NCI-H69 (cell line): Measurements from ENCODE around the gene CAPN8.
"Not testable (repeated sequence)": the region's sequence is repeated elsewhere in the genome, so short reads cannot be mapped to it uniquely, and the experiment has no call there.

ENCODE experiments used
- DNase-seq: peaks from one replicate; lab custom pipeline; 2025; lab: John Stamatoyannopoulos, UW

The CAPN8 gene

DNA sequence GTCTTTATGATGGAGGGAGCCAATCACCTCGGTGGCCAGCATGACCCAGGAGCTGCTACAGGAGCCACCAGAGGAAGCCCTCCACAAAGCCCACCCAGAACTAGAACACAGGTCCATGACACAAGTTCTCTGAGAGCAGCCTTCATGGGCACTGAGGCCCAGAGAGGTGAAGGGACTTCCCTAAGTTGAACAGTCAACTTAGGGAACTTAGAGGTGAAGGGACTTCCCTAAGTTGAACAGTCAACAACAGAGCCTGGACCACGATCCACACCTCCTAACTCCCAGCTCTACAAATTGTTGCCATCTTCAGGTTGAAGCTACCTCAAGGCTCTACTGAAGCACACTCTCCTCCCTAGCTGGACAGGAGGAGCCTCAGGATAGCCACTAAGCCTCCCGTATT lies 139.5 kb downstream of the CAPN8 start:
- no peak for DNase-seq

DNA sequence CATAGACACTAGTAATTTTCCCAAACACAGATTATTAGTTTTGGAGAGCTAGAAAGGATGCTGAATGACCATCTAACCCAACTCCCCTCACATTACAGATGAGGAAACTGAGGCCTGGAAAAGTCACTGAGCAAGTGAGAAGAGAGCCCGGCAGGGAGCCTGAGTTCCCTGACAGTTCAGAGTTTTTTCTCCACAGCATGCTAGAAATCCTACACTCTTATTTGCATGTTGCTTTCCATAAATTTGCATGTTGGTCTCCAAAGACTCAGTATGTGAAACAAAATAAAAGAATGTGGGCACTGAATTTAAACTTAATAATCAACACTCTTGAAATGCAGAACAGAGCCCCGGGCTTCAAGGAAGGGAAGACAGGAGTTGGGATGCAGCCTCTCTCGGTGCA lies 140.0 kb downstream of the CAPN8 start:
- DNase-seq: no peak

DNA sequence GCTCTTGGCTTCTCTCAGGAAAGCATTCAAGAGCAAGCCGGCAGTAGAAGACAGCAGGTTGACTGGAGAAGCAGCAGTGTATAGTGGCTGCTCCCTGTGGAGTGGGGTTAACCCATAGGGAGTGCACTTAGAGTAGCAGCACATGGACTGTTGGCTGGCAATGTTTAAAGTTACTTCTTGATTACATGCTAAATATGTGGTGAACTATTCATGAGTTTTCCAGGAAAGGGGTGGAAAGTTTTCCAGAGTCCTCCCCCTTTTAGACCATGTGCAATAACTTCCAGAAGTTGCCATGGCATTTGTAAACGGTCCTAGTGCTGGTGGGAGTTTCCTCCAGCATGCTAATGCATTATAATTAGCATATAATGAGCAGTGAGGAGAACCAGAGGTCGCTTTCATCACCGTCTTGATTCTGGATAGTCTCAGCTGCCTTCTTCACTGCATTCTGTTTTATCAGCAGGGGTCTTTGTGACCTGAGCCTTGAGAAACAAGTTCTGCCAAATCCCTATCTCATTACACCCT lies 140.5 kb downstream of the CAPN8 start:
- no peak for DNase-seq

DNA sequence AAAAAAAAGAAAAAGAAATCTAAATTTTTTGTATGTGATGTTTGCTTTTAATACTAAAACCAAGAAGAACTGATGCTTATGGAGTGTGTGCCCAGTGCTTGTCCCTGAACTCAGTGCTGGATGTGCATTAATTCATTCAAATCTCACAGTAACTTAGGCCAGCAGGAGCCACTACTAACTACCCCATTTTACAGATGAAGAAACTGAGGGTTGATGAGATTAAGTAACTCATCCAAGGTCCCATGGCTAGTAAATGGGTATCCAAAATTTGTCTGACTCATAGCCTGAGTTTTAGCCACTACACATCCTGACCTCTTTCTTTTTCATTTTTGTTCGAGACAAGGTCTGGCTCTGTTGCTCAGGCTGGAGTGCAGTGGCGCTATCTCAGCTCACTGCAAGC lies 144.4 kb downstream of the CAPN8 start:
- no peak for DNase-seq

DNA sequence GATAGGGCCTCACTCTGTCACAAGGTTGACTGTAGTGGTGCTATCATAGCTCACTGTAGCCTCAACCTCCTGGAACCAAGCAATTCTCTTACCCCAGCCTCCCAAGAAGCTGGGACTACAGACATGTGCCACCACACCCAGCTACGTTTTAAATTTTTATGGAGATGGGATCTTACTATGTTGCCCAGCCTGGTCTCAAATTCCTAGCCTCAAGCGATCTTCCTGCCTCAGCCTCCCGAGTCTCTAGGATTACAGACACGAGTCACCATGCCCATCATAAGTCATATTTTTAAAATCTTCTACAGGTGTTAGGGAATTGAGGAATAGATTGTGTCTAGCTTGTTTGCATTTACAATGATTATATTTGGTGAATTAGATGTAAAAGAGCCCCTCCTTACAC lies 145.3 kb downstream of the CAPN8 start:
- DNase-seq: no peak

DNA sequence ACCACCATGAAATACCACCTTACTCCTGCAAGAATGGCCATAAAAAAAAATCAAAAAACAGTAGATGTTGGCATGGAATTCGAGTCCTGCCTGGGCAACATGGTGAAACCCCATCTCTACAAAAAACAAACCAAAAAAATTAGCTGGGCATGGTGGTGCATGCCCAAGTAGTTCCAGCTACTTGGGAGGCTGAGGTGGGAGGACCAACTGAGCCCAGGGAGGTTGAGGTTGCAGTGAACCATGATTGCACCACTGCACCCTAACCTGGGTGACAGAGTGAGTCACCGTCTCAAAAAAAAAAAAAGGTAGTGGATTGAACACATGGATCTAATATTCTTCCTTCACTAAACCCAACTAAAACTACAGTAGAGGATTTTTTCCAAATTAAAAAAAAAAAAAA lies 146.4 kb downstream of the CAPN8 start:
- DNase-seq: no peak

DNA sequence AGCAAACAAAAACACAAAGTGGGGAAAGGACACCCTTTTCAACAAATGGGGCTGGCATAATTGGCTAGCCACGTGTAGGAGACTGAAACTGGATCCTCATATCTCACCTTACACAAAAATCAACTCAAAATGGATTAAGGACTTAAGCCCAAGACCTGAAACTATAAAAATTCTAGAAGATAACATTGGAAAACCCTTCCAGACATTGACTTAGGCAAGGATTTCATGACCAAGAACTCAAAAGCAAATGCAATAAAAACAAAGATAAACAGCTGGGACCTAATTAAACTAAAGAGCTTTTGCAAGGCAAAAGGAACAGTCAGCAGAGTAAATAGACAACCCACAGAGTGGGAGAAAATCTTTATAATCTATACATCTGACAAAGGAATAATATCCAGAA lies 146.9 kb downstream of the CAPN8 start:
- DNase-seq: not testable (repeated sequence)

DNA sequence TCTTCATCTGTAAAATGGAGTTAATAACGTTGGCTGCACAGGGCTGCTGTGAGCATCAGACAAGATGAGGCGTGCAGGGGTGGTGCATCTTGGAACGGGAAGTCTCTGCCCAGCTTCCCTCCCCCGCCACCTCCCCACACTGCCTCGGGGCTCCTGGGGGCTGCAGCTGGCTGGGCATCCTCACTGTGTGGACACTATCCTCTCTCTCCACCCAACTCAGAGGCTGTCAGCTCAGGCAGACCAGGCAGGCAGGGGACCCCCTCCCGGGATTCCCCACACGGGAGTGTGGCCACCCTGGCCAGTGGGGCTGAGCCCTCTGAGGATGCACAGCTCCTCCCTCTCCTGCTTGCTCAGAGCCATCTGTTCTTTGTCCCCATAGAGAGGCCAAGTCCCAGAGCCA lies 149.6 kb downstream of the CAPN8 start:
- DNase-seq: no peak

DNA sequence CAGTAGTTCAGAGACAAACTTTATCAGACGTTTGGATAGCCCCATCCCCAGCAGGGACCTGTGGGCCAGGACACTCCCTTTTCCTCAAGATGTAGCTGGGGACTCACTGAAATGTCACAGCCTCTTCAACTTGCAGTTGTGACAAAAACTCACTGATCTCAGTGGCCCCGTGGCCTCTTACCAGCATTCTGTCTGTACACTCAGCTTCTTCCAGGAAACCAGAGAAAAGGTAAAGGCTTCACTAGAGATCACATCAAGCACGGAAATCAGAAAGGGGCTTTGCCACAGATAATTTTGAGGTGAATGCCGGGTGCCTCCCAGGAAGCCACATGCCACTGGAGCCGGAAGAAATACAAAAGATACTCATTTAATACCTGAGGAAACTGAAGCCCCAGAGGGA lies 150.1 kb downstream of the CAPN8 start:
- DNase-seq: no peak

DNA sequence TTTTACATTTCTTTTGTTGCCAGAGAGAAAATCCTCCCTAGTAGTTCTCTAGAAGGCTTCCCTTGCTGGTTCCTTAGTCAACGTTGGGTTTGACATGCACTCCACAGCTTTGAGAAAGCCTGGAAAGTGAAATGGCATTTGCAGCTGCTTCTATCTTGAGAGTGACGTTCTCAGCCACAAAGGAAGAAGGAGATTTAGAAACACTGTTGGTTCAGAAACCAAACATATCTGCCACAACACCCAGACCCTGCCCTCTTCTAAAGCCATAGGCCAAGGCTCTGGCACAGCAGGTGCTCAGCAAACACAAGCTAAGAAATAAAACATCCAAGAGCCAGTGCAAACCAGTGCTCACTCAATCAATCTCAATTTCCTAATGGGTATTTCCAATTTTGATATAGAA lies 150.9 kb downstream of the CAPN8 start:
- DNase-seq: no peak

DNA sequence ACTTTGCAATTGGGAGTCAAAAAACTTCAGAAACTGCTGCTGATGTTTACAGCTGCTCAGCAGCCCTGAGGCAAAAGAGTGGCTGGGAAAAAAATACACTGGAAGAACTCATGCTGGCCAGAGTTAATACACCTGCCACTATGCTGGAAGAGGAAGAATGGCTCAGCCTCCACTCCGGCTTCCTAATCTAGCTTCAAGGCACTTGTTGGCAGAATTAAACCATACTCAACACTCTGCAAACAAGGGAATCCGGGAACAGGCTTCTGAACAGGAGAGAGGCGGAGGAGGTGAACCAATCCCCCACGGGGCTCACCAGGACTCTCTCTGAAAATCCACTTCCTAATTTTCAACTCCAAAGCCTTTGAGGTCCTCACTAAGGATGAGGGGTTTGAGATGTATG lies 152.2 kb downstream of the CAPN8 start:
- DNase-seq: peak; percentile 45

DNA sequence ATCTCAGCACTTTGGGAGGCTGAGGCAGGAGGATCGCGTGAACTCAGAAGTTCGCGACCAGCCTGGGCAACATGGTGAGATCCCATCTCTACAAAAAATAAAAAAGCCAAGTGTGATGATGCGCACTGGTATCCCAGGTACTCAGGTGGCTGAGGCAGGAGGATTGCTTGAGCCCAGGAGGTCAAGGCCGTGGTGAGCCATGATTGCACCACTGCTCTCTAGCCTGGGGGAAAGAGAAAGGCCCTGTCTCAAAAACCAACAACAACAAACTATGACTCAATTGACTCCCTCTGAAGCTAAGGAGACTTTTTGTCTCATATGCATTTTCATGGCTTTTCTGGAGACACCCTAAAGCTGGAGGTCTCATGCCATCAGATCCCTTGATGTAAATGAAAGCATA lies 153.4 kb downstream of the CAPN8 start:
- no peak for DNase-seq

DNA sequence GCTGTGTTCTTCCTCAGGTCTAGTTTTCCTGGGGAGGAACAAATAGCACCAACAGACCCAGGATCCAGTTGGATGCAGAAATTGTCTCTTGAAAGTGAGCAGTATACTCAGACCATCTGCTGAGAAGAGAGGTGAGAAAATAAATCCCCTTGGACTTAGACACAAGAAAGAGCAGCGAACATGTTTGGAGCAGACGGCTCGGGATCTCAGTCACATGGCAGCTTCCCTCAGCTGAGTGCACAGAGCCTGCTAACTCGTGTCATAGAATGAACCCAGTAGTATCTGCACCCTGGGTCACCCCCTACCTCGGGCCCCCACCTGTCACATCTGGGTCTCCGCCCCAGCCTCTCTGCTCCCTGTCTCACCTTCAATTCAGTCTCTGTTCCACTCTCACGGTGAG lies 156.7 kb downstream of the CAPN8 start:
- DNase-seq: no peak

DNA sequence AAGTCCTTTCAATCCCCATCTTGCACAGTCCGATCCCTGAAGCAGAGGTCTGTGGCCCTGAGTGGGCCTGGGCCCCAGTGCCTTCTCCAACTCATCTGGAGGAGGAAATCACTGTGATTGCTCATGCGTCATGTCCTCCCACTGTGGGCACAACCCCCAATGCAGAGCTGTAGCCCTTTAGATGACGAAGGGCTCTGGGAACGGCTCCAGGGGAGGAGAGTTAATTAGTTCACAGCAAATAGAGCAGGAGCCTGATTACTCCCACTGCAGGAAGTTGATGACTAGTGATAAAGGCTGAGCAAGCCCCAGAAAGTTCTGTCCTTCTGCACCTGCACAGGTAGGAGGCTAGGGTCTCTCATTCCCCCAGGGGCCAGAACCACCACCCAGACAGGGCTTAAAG lies 160.8 kb downstream of the CAPN8 start:
- DNase-seq: peak; percentile 64

DNA sequence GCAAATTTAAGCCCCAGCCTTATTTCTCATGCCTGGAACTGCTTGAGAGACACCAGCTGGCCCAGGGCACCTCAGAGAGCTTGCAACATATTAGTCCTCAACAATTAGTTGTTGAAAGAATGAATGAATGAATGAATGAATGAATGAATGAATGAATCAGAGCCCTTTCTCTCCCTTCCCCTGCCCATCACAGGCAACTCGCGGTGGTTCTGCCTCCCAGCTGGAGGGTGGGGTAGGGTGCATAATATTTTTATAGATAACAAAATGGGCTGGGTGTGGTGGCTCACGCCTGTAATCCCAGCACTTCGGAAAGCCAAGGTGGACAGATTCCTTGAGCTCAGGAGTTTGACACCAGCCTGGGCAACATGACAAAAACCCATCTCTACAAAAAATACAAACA lies 162.2 kb downstream of the CAPN8 start:
- DNase-seq: no peak

DNA sequence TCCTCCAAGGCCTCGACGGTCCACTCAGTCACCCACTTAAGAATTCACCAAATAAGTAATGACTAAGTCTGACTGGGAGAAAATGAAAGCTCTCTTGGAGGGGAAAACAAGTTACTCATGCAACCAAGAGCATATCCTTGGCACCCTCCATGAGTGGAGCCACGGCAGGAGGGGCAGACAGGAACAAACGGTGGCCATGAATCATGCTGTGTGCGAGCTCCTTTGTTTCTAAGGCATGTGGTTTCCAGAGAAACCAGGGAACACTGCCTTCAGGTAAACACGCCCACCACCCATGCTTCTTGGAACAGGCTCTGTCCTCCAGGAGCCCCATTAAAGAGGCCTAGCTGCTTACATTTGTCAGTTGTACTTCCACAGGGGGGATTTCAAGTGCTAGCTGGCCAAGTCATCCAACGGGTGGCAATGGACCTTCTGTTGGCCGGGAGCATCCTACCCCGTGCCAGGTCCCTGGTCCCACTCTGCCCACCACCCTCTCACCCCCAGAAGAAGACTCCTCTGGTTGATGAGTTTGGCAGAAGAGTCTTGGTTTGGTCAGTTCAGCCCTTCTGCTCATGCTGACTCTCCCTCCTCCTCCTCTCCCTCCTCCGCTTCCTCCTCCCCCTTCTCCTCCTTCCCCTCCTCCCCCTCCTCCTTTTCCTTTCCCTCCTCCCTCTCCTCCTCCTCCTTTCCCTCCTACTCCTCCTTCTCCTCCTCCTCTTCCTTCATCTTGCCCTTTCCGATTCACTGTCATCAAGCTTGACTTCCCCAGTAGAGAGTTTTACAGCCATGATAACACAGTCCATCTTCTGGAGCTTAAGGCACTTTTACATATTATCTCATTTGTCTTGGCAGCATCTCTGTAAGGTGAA lies 164.7 kb downstream of the CAPN8 start:
- DNase-seq: peak; percentile 56

DNA sequence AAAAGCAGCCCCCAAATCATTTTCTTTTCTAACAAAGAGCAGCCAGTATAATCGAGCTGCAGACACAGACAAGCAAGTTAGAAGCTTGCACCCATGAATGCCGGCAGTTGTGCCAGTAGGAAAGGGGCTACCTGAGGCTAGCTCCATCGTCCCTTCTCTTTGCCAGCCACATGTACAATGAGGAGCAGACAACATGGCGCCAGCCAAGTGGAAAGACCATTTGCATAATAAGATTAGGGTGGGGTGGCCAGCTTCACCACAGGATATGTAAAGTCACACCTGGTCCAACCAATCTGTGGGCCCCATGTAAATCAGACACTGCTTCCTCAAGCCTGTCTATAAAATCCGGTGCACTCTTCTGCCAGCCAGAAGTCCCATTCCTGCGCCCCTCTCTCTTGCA lies 168.6 kb downstream of the CAPN8 start:
- no peak for DNase-seq

DNA sequence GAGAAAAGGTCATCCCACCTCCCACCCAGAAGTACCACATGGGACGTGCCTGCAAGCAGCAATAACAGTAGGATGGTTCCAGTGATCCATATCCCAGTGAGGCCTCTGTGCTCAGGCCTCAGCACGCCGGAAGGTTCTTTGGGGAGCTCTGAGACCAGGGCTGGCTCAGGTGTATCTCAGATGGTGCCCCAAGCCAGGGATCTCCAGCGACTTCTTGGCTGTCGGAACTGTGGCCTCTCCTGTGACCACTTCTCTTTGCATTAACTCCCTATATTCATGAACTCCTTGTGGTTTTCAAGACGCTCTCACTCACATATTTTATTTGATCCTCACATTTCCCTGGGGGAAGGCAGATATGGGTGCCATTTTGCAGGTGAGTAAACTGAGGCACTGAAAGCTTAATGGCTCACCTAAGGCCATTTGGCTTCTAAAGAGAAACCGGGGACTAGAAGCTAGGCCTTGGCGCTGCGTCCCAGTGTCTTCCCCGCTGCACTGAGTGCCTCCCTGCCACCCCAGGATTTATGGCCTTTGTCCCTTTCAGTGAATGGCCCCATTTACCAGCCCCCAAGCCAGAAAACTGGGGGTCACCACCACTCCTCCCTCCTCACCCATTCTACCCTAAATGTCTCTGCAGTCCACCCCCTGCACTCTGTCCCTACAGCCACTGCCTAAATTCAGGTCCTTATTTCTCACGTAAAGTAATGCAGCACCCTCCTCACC lies 170.4 kb downstream of the CAPN8 start:
- no peak for DNase-seq

DNA sequence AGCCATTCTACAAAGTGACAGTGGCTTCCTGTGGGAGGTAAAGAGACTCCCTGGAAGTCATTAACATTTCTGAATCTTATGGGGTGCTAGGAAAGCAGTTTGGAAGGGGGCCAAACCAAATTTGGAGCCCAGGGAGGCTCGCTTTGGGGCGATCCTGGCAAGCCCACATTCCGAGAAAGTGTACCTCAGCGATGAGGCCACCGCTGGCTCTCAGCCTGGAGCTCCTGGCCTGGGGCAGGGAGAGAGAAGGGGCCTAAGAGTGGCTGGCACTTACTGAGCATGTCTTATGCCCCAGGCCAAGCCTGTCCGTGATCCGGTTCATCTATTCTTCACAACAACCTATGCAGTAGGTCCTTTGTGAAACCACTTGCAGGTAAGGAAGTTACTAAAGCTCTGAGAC lies 173.5 kb downstream of the CAPN8 start:
- no peak for DNase-seq
